Small intestine (tissue), 7 donors: ENCODE data around the gene RCOR3. TPM values are rescaled to one million over a fixed set of nuclear protein-coding genes. Genes with fewer than 3 reads are reported as not detected.
A peak's percentile ranks its signal among the peaks of the same experiment; 100 is the strongest.

Experiments used
- DNase-seq, 2 donors: peaks; one replicate each; pipeline versions ENCODE4 v3.0.0 to v3.0.0-alpha.2; 2013
- FAIRE-seq: peaks from 2 replicates; lab custom pipeline; 2012; peaks lifted over from hg19 to GRCh38; lab: Jason Lieb, UNC
- H3K27ac ChIP-seq, 3 donors: one replicate each; pipeline ENCODE4 v1.5.1; 2013; ENCODE audit warnings: low read length in 2 of 3, mild to moderate bottlenecking in 2 of 3, control low read depth in 1 of 3, inconsistent platforms in 1 of 3, low read depth in 1 of 3, moderate library complexity in 1 of 3
- H3K27me3 ChIP-seq, 3 donors: one replicate each; pipeline ENCODE4 v1.6.1; 2013; ENCODE audit warnings: low read length in 3 of 3, inconsistent platforms in 1 of 3; ENCODE audit not compliant: control insufficient read depth in 3 of 3, insufficient read depth in 3 of 3
- H3K36me3 ChIP-seq, 3 donors: one replicate each; pipeline ENCODE4 v1.6.1; 2013; ENCODE audit warnings: low read length in 3 of 3, inconsistent platforms in 1 of 3, low read depth in 1 of 3, mild to moderate bottlenecking in 1 of 3, moderate library complexity in 1 of 3; ENCODE audit not compliant: control insufficient read depth in 3 of 3, insufficient read depth in 2 of 3
- H3K4me1 ChIP-seq, 3 donors: one replicate each; pipeline ENCODE4 v1.6.1; 2013; ENCODE audit warnings: low read length in 2 of 3, inconsistent platforms in 1 of 3, low read depth in 1 of 3, mild to moderate bottlenecking in 1 of 3, moderate library complexity in 1 of 3; ENCODE audit not compliant: control insufficient read depth in 3 of 3, insufficient read depth in 2 of 3
- H3K4me3 ChIP-seq, 3 donors: one replicate each; pipeline ENCODE4 v1.5.1; 2013; ENCODE audit warnings: low read length in 3 of 3, control low read depth in 1 of 3, inconsistent platforms in 1 of 3, low read depth in 1 of 3, mild to moderate bottlenecking in 1 of 3, moderate library complexity in 1 of 3
- H3K9me3 ChIP-seq, 2 donors: one replicate each; pipeline ENCODE4 v1.6.1; 2013; ENCODE audit warnings: low read depth in 1 of 2, low read length in 1 of 2; ENCODE audit not compliant: control insufficient read depth in 2 of 2, insufficient read depth in 1 of 2
- WGBS, 3 donors: extraction: QIAGEN DNeasy Blood & Tissue Kit; methylation state at CpG; one replicate each; pipeline ENCODE4 v1.1.7; 2013; 5-methylcytosine and 5-hydroxymethylcytosine counted together
- polyA plus RNA-seq, 4 donors: library from polyadenylated mRNA; stranded (reverse) in 3 of 4; unstranded in 1 of 4; fragments of 200-250 nt in 3 of 4; fragments of 120-200 nt in 1 of 4; gene quantifications; one replicate each; pipeline versions ENCODE4 v1.2.1 to v1.2.3, GENCODE V29; 2013
- donor health status: healthy with polysubstance abuse.
- donor health status: control.
- donor health status: control.
- donor health status: Bipolar disorder and iron deficiency.
- donor health status: healthy.

RCOR3 gene
- polyA plus RNA-seq, 4 donors: 17.8 to 66.4 (median 30.3) TPM

DNA sequence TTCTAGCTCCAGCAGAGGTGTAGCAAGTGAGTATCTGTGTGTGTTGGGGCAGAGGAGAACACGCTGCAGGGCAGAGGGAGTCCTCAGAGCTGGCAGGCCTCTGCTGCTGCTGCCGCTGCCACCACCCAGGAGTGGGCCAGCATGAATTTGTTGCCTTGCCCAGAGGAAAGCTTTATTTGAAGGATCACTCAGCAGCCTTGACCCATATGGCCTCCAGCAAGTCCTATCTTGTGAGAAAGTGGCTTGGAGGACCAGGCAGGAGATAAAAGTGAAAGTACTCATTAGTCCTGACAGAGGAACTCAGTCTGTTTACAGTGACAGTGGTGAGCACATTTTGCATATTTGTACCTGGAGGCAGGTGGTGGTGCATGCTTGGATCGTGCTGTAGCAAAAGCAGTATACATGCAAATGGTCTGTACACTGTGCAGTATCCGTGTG lies 70.6 kb downstream of the RCOR3 start:
- no peaks in the 10 kb centered on the region for H3K27me3 ChIP-seq
- peaks cover 0 to 18% (median 16%) of the 10 kb centered on the region in 3 donors for H3K4me1 ChIP-seq
- peak overlapping the region in 1 of 3 donors; percentile 4 for H3K4me3 ChIP-seq
- H3K36me3 ChIP-seq: peaks cover 0 to 3% (median 0%) of the 10 kb centered on the region in 3 donors
- peak overlapping the region in 1 of 3 donors; percentile 34 for H3K27ac ChIP-seq
- 23 to 50% (median 27%) methylated on average over 4 of the region's 4 CpGs for WGBS, 3 donors
- DNase-seq (peak in 1 of 2 donors; percentile 56), FAIRE-seq (no peak)
- H3K9me3 ChIP-seq: no peaks in the 10 kb centered on the region

DNA sequence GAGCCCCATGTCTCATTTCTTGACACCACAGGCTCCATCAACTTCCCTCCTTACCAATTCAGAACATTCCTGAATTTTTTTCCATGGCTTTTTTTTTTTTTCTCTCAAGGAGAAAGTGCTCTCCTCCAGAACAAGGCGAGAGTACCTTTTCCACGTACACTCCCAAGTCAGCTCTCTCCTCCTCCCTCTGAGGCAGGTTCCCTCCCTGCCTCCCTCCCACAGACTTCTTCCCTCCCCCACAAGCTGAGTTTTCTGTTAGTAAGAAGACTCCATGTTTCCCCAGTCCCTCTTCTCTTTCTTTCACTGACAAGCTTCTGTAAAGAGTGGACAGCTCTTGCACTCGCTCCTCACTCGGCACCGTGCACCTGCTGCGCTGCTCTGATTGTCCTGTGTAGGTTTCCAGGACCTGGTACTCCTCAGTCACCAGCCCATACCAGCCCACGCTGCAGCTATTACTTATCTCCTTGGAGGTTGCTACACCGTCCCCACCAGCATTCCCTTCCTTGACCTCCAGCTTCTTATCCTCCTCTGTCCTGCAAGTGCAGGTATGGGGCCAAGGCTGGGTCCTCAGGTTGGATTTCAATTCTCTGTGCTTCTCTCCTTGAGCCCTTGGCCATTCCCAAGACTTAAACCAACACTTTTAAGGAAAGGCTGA lies 71.2 kb downstream of the RCOR3 start:
- Histone ChIP-seq H3K27ac (no peak overlapping the region), H3K36me3 (peaks cover 0 to 3% (median 0%) of the 10 kb centered on the region in 3 donors), H3K27me3 (no peaks in the 10 kb centered on the region), H3K4me3 (no peak overlapping the region), H3K9me3 (no peaks in the 10 kb centered on the region), H3K4me1 (peaks cover 0 to 23% (median 19%) of the 10 kb centered on the region in 3 donors)
- 60 to 88% (median 65%) methylated on average over 8 of the region's 8 CpGs for WGBS, 3 donors
- FAIRE-seq: no peak
- DNase-seq: no peak

DNA sequence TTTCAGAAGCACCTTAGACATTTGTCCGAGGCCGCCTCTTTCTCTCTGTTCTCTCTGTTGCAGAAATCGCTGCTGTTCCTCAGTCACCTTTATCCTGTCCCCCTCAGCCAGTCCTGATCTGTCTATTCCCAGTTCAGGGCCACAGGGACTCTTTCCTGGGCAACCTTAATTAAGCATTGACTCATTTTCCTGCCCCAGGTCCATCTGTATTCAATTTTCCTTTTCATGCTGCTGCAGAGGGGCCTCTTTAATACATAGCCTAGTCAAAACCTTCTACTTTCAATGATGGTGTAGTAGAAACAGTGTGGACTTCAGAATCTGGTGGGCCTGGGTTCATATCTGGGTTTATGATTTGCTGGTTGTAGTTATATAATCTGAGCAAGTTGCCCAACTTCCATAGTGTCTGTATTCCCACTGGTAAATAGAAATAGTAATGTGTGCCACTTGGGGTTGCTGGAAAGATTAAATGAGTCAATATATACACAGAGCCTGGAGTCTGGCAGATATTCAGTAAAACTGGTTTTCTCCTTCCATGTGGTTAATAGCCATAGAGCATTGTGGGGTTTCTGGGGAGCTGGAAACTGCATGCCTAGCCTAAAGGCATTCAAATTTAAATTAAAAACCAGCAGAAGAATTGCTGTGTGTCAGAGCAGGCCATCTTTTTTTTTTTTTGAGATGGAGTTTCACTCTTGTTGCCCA lies 72.0 kb downstream of the RCOR3 start:
- DNase-seq (no peak), FAIRE-seq (no peak)
- H3K4me3 ChIP-seq: no peak overlapping the region
- no peaks in the 10 kb centered on the region for H3K9me3 ChIP-seq
- 92 to 98% (median 94%) methylated on average over 3 of the region's 3 CpGs for whole genome bisulfite sequencing, 3 donors
- no peaks in the 10 kb centered on the region for H3K27me3 ChIP-seq
- peaks cover 0 to 3% (median 0%) of the 10 kb centered on the region in 3 donors for H3K36me3 ChIP-seq
- H3K27ac ChIP-seq: no peak overlapping the region
- H3K4me1 ChIP-seq: peaks cover 0 to 27% (median 25%) of the 10 kb centered on the region in 3 donors

DNA sequence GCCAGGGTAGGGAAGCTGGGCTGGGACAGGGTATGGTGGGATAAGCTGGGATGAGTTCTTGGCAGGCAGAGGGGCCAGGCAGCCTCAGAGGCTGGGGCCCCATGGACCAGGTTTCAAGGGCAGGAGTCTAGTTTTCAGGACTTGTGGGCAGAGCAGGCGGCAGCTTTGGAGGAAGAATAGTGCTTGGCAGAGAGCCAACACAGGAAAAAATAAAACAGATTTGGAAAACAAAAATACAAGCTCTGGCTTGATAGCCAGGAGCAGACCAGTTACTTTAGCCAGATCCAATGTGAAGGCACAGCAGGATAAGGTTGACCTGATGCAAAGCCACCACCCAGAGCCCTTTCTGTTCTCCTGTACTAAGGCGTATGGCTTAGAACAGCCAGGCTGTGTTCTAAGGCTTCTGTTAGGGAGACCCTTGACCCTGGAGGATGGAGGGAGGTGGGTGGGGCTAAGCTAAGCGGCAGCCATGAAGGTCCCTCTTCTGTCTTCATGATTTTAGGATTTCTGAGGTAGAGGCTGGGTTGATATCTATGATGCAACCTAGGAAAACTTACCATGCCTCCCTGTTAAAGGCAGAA lies 73.0 kb downstream of the RCOR3 start:
- peak overlapping the region in 1 of 3 donors; percentile 18 for H3K27ac ChIP-seq
- peaks cover 0 to 29% (median 25%) of the 10 kb centered on the region in 3 donors for H3K4me1 ChIP-seq
- WGBS, 3 donors: 31 to 58% (median 34%) methylated on average over 3 of the region's 3 CpGs
- no peak overlapping the region for H3K4me3 ChIP-seq
- DNase-seq (no peak), FAIRE-seq (no peak)
- peaks cover 0 to 3% (median 0%) of the 10 kb centered on the region in 3 donors for H3K36me3 ChIP-seq
- no peaks in the 10 kb centered on the region for H3K9me3 ChIP-seq
- no peaks in the 10 kb centered on the region for H3K27me3 ChIP-seq

DNA sequence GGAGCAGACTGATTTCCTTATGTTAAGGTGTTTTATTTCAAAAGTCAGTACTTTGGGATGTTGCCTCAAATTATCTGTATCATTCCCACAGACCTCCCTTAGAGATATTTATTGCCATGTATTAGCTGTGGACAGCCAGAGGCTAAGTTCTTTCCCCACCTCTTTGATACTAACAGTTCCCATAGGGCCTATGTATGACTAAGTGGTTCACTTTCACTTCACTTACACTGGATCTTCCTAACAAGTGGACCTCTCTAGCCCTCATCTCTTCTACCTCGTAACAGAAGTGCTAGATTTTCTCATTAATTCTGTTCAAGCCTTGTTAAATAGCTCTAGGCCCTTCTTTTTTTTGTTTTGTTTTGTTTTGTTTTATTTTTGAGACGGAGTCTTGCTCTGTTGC lies 73.7 kb downstream of the RCOR3 start:
- no peak for FAIRE-seq
- H3K27me3 ChIP-seq: no peaks in the 10 kb centered on the region
- H3K36me3 ChIP-seq: peaks cover 0 to 3% (median 0%) of the 10 kb centered on the region in 3 donors
- no peak overlapping the region for H3K4me3 ChIP-seq
- H3K9me3 ChIP-seq: no peaks in the 10 kb centered on the region
- H3K27ac ChIP-seq: no peak overlapping the region
- no peak for DNase-seq
- peaks cover 0 to 28% (median 24%) of the 10 kb centered on the region in 3 donors for H3K4me1 ChIP-seq
- 82 to 95% (median 87%) methylated on average over 2 of the region's 2 CpGs for WGBS, 3 donors

DNA sequence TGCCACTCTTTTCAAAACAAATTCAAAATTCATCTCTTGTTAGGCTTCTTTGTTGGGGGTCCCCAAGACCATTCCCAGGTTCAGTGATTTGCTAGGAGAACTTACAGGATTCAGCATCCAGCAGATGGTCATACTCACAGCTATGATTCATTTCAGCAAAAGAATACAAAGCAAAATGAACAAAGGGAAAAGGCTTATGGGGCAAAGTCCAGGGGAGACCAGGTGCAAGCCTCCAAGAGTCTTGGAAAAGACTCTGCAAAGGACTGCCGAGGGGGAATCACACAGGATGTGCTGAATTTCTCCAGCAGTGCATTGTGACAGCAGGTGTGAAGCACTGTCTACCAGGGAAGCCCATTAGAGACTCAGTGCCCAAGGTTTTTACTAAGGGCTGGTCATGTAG lies 74.7 kb downstream of the RCOR3 start:
- no peak overlapping the region for H3K4me3 ChIP-seq
- FAIRE-seq (no peak), DNase-seq (peak; percentile 44 to 59)
- H3K36me3 ChIP-seq: peaks cover 0 to 5% (median 0%) of the 10 kb centered on the region in 3 donors
- no peaks in the 10 kb centered on the region for H3K27me3 ChIP-seq
- no peaks in the 10 kb centered on the region for H3K9me3 ChIP-seq
- H3K4me1 ChIP-seq: peaks cover 0 to 28% (median 24%) of the 10 kb centered on the region in 3 donors
- H3K27ac ChIP-seq: peak overlapping the region in 1 of 3 donors; percentile 47
- 18 to 46% (median 32%) methylated on average over 1 of the region's 1 CpG for WGBS, 3 donors

DNA sequence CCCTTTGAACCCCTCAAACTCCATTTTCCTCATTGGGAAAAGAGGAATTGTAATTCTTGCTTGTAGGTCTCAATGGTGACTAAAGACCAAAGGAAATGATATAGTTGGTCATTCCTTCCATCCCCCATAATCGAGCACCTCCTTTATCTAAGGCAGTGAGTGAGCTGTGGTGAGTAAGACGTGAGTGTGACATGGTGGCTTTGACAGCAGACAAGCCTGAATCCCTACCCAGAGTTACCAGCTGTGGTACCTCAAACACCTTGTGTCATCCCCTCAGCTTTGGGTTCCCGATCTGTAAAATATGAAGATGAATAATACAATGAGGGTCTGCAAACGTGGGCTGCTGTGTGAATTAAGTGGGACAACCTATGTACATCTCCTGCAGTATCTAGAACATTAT lies 75.8 kb downstream of the RCOR3 start:
- DNase-seq (no peak), FAIRE-seq (no peak)
- Histone ChIP-seq H3K9me3 (no peaks in the 10 kb centered on the region), H3K36me3 (peaks cover 0 to 2% (median 0%) of the 10 kb centered on the region in 3 donors), H3K27ac (peak overlapping the region in 2 of 3 donors; percentile 36 to 81), H3K4me3 (no peak overlapping the region), H3K4me1 (peaks cover 2 to 25% (median 24%) of the 10 kb centered on the region in 3 donors), H3K27me3 (no peaks in the 10 kb centered on the region)
- 50 to 70% (median 54%) methylated on average over 4 of the region's 4 CpGs for WGBS, 3 donors

DNA sequence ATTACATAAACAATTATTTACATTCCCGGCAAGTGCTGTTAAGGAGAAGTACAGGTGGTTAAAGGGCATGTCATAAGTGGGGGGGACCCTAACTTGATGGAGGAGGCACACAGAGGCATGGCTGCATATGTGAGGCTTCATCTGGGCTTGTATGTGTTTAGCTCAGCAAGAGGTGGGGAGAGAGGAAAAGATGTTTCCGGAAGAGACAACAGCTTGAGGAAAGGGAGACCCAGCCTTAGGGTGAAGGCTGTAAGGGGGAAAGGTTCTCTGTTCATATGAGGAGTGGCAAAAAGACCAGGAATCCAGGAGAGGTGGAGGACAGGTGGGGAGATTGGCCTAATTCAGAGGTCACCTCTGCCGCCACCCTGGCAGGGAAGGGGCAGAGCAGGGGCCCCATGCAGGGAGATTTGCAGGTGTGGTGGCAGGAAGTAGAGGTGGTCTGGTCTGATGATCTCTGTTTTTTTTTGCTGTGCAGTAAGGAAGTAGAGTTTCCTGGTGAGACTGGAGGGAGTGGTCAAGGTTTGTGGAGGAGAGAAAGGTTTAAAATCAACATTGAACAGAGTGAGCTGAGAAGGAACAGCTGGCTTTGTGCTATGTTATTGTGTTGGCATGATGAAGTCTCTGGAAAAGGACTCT lies 76.5 kb downstream of the RCOR3 start:
- FAIRE-seq: no peak

More for the DNA sequence above, 76.5 kb downstream of the RCOR3 start:
- Histone ChIP-seq H3K36me3 (peaks cover 0 to 2% (median 0%) of the 10 kb centered on the region in 3 donors), H3K27ac (peak overlapping the region; percentile 3 to 81 (median 49)), H3K9me3 (no peaks in the 10 kb centered on the region), H3K4me3 (no peak overlapping the region), H3K27me3 (no peaks in the 10 kb centered on the region), H3K4me1 (peaks cover 2 to 25% (median 24%) of the 10 kb centered on the region in 3 donors)
- DNase-seq: peak; percentile 48 to 56
- 16 to 39% (median 17%) methylated on average over 3 of the region's 3 CpGs for WGBS, 3 donors
